OCI-LY3 (cell line): ENCODE data around the gene PIAS3.

Source experiments
- H2AFZ ChIP-seq: fragments of 200-600, 300-600 bp; shearing (Covaris generic); 2 replicates; pipeline ENCODE4 v1.6.0; 2014; ENCODE audit warnings: antibody characterized with exemption, low read depth, low read length
- H3K27ac ChIP-seq: fragments of 200-600, 300-600 bp; sonication (generic); 2 replicates; pipeline ENCODE4 v1.5.1; 2014; ENCODE audit warnings: mild to moderate bottlenecking, low read length, moderate library complexity, mixed read lengths
- H3K27me3 ChIP-seq: fragments of 200-600, 300-600 bp; sonication (generic); 2 replicates; pipeline ENCODE4 v1.6.1; 2014; ENCODE audit warnings: low read depth, low read length, mixed read lengths
- H3K36me3 ChIP-seq: fragments of 200-600, 300-600 bp; sonication (generic); replicated peaks from 2 replicates; pipeline ENCODE3; 2014; ENCODE audit warnings: low read depth, low read length, mixed read lengths
- H3K4me1 ChIP-seq: fragments of 300-600, 200-600 bp; sonication (generic); 2 replicates; pipeline ENCODE4 v1.6.1; 2014; ENCODE audit warnings: low read length, mixed read lengths
- H3K4me2 ChIP-seq: fragments of 200-600, 300-600 bp; sonication (generic); 2 replicates; pipeline ENCODE4 v1.6.1; 2014; ENCODE audit warnings: low read length, mixed read lengths
- H3K4me3 ChIP-seq: fragments of 300-600, 200-600 bp; sonication (generic); 2 replicates; pipeline ENCODE4 v1.5.1; 2014; ENCODE audit warnings: antibody characterized with exemption, mild to moderate bottlenecking, low read length, moderate library complexity
- H3K79me2 ChIP-seq: fragments of 300-600, 200-600 bp; shearing (Covaris generic); 2 replicates; pipeline ENCODE4 v1.6.1; 2014; ENCODE audit warnings: mild to moderate bottlenecking, low read length, mixed read lengths
- H3K9ac ChIP-seq: fragments of 300-600, 200-600 bp; shearing (Covaris generic); 2 replicates; pipeline ENCODE4 v1.6.0; 2014; ENCODE audit warnings: mild to moderate bottlenecking, low read length, moderate library complexity
- H3K9me3 ChIP-seq: fragments of 200-600, 300-600 bp; shearing (Covaris generic); 2 replicates; pipeline ENCODE4 v1.6.1; 2014; ENCODE audit warnings: low read length, mixed read lengths; ENCODE audit not compliant: insufficient read depth
- H4K20me1 ChIP-seq: fragments of 200-600, 300-600 bp; sonication (generic); 2 replicates; pipeline ENCODE4 v1.6.1; 2016; ENCODE audit warnings: low read length, mixed read lengths; ENCODE audit not compliant: insufficient read depth
- EZH2phosphoT487 ChIP-seq: fragments of 200-600 bp; shearing (Covaris generic); IDR thresholded peaks from 2 replicates; pipeline ENCODE4 v1.6.1; 2018; ENCODE audit warnings: antibody characterized with exemption, mixed run types, low read depth
- TF ChIP-seq, protein P1 (sequence below): fragments of 200-600, 300-600 bp; sonication (generic); IDR thresholded peaks from 2 replicates; pipeline ENCODE4 v1.5.1; 2014; ENCODE audit warnings: antibody characterized with exemption, low read length, low read depth

Gene PIAS3

DNA sequence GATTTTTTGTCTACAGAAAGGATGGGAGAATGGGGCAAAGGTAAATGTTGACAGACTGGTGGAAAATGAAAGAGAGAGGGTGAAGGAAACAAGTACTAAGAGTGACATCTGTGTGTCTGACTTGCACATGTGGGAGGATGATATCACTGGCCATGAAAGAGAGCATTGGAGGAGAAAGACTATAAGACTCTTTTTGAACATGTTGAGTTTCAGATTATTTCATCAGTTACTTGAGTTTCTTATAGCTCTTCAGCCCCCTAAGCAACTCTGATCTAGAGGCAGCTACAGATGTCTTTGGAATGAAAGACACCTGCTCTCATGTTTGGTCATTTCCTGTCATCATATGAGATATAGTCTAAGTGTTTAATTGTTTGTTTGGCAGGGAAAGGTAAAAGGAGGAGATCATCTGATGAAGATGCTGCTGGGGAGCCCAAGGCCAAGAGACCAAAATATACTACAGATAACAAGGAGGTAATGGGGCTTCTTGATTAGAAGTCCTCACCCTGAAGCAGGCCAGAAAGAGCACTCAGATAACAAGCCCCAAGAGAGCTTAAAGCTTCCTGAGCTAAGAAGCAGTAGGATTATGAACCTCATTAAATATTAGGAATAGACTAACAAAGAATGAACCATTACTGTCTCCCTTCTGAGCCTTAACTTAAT lies 30.4 kb downstream of the PIAS3 start:
- Histone ChIP-seq H3K4me2 (no peak overlapping the region), H3K9me3 (no peaks in the 10 kb centered on the region), H3K4me3 (no peak overlapping the region), H3K4me1 (peaks cover 9% of the 10 kb centered on the region), H4K20me1 (no peaks in the 10 kb centered on the region), H3K36me3 (peaks cover 67% of the 10 kb centered on the region), H3K27me3 (no peaks in the 10 kb centered on the region), H3K9ac (no peak overlapping the region), H3K27ac (no peak overlapping the region), H2AFZ (no peak overlapping the region), H3K79me2 (peaks cover 35% of the 10 kb centered on the region)
- no peak for TF ChIP-seq EZH2phosphoT487
- TF ChIP-seq, protein P1, sequence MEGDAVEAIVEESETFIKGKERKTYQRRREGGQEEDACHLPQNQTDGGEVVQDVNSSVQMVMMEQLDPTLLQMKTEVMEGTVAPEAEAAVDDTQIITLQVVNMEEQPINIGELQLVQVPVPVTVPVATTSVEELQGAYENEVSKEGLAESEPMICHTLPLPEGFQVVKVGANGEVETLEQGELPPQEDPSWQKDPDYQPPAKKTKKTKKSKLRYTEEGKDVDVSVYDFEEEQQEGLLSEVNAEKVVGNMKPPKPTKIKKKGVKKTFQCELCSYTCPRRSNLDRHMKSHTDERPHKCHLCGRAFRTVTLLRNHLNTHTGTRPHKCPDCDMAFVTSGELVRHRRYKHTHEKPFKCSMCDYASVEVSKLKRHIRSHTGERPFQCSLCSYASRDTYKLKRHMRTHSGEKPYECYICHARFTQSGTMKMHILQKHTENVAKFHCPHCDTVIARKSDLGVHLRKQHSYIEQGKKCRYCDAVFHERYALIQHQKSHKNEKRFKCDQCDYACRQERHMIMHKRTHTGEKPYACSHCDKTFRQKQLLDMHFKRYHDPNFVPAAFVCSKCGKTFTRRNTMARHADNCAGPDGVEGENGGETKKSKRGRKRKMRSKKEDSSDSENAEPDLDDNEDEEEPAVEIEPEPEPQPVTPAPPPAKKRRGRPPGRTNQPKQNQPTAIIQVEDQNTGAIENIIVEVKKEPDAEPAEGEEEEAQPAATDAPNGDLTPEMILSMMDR: no peak

DNA sequence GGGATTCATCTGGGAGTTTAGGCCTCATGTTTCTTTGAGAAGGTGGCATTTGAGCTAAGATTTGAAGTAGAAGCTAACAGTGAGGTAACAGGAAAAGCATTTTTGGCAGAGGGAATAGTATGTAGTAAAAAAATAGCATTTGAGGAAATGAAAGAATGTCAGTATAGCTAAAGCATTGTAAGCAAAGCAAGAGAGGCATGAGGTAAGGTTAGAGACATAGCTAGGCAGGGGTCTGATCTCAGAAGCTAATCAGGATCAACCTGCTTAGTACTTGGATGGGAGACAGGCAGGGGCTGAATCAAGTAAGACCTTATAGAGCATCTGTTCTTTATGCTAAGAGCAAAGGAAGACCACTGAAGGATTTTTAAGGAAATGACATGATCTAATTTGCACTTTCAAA lies 30.9 kb downstream of the PIAS3 start:
- Histone ChIP-seq H3K9me3 (no peaks in the 10 kb centered on the region), H3K4me2 (no peak overlapping the region), H3K4me1 (peaks cover 9% of the 10 kb centered on the region), H2AFZ (no peak overlapping the region), H3K79me2 (peaks cover 37% of the 10 kb centered on the region), H4K20me1 (no peaks in the 10 kb centered on the region), H3K27ac (no peak overlapping the region), H3K27me3 (no peaks in the 10 kb centered on the region), H3K36me3 (peaks cover 61% of the 10 kb centered on the region), H3K9ac (no peak overlapping the region), H3K4me3 (no peak overlapping the region)
- TF ChIP-seq, protein P1: no peak

DNA sequence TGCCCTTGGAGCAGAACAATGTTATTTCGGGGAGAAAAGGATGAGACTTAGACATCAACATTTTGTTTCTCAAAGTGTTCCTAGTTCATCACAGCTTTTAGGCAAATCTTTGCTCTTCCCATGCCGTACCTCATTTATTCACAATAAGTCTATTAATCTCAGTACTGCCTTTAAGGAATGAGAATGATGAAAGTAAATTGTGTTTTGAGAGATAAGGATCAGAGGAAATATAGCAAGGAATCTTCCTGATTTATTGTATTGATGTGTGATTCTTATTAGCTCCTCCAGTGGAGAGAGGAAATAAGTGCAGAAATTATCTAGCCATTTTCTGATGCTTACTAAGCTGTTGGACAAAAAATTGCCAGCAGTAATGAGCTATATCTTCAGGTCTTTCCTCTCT lies 32.9 kb downstream of the PIAS3 start:
- no peaks in the 10 kb centered on the region for H4K20me1 ChIP-seq
- no peak overlapping the region for H3K9ac ChIP-seq
- no peak overlapping the region for H3K4me3 ChIP-seq
- no peaks in the 10 kb centered on the region for H3K27me3 ChIP-seq
- H3K9me3 ChIP-seq: no peaks in the 10 kb centered on the region
- H3K27ac ChIP-seq: no peak overlapping the region
- H3K4me2 ChIP-seq: no peak overlapping the region
- no peak overlapping the region for H2AFZ ChIP-seq
- H3K36me3 ChIP-seq: peaks cover 47% of the 10 kb centered on the region
- TF ChIP-seq, protein P1: no peak
- no peak for TF ChIP-seq EZH2phosphoT487
- H3K79me2 ChIP-seq: peaks cover 45% of the 10 kb centered on the region
- H3K4me1 ChIP-seq: peaks cover 11% of the 10 kb centered on the region

DNA sequence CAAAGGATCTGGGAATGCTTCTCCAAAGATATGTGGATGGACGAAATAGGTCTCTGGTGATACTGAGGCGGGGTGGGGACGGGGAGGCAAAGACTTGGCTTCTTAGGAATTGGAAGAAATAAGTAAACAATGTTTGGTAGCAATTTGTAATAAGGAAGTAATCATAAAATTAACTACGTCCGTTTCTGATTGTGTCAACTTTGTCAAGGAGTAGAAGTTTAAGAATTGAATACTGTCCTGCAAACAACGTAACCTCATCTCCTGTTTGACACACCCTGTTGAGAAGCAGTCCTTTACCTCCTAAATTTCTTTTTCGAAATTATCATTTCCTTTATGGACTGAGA lies 34.4 kb downstream of the PIAS3 start:
- peak overlapping the region; percentile 86 for H3K9ac ChIP-seq
- H3K9me3 ChIP-seq: no peaks in the 10 kb centered on the region
- H3K27ac ChIP-seq: peak overlapping the region; percentile 66
- H4K20me1 ChIP-seq: no peaks in the 10 kb centered on the region
- H3K27me3 ChIP-seq: no peaks in the 10 kb centered on the region
- H3K79me2 ChIP-seq: peaks cover 48% of the 10 kb centered on the region
- peak overlapping the region; percentile 79 for H3K4me3 ChIP-seq
- peaks cover 36% of the 10 kb centered on the region for H3K36me3 ChIP-seq
- H2AFZ ChIP-seq: peak overlapping the region; percentile 28
- peak overlapping the region; percentile 77 for H3K4me2 ChIP-seq
- TF ChIP-seq EZH2phosphoT487: no peak
- TF ChIP-seq, protein P1: no peak
- H3K4me1 ChIP-seq: peaks cover 11% of the 10 kb centered on the region
